Measurements from ENCODE around the gene GPR137B.

DNA sequence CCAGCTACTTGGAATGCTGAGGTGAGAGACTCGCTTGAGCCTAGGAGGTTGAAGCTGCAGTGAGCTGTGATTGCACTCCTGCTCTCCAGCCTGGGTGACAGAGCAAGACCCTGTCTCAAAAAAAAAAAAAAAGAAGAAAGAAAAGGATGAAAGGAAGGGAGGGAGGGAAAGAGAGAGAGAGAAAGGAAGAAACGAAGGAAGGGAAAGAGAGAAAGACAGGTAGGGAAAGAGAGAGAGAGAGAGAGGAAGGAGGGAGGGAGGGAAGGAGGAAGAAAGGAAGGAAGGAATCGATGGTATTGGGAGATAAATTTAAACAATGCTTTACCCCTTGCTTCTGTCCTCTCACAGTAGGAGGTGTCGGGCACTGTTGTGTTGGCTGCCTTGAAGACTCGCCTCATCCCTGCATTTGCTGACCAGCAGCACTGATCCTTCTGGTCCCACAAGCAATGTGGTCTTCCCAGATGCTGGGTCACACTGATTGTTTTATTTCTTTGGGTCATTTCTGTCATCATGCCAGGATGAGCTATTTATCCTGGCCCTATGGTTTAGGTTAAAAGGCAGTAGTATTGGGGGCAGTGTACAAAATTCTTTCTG is 30.9 kb downstream of the GPR137B start:
- TF ChIP-seq POLR2A (IDR thresholded peaks at IDR 0.05; ENCODE audit: low read depth, low read length) (no peak), POLR2AphosphoS5 (IDR thresholded peaks at IDR 0.05; ENCODE audit: low read depth, low read length) (no peak), TAF1 (IDR thresholded peaks at IDR 0.05; ENCODE audit: borderline replicate concordance, low read depth, low read length) (no peak)
